H9 (cell line): ENCODE measurements around the gene AQP9. TPM values are rescaled to one million over a fixed set of nuclear protein-coding genes. Genes with fewer than 3 reads are reported as not detected.

Experiments used
- DNase-seq: peaks from one replicate; pipeline ENCODE4 v3.0.0-alpha.2; 2017
- H2AFZ ChIP-seq: one replicate; pipeline ENCODE4 v1.6.1; 2013; ENCODE audit warnings: mild to moderate bottlenecking, low read length, control low read depth, moderate library complexity
- H2AK5ac ChIP-seq: 2 replicates; pipeline ENCODE4 v1.6.1; 2013; ENCODE audit warnings: low read length, control low read depth, mixed read lengths; ENCODE audit not compliant: insufficient read length
- H2BK120ac ChIP-seq: one replicate; pipeline ENCODE4 v1.6.1; 2013; ENCODE audit warnings: low read depth, mild to moderate bottlenecking, low read length, control low read depth, inconsistent platforms; ENCODE audit not compliant: poor library complexity, severe bottlenecking
- H2BK12ac ChIP-seq: 2 replicates; pipeline ENCODE4 v1.6.1; 2013; ENCODE audit warnings: low read length, control low read depth, mixed read lengths, low read depth; ENCODE audit not compliant: insufficient read length
- H2BK15ac ChIP-seq: 2 replicates; pipeline ENCODE4 v1.6.1; 2013; ENCODE audit warnings: low read depth, low read length, control low read depth
- H2BK20ac ChIP-seq: one replicate; pipeline ENCODE4 v1.6.1; 2013; ENCODE audit warnings: low read depth, mild to moderate bottlenecking, low read length, control low read depth, inconsistent platforms; ENCODE audit not compliant: poor library complexity, severe bottlenecking
- H2BK5ac ChIP-seq: 2 replicates; pipeline ENCODE4 v1.6.1; 2013; ENCODE audit warnings: low read length, control low read depth, mixed read lengths; ENCODE audit not compliant: insufficient read length
- H3K14ac ChIP-seq: 2 replicates; pipeline ENCODE4 v1.6.1; 2013; ENCODE audit warnings: low read length, control low read depth; ENCODE audit not compliant: insufficient read depth
- H3K18ac ChIP-seq: 2 replicates; pipeline ENCODE4 v1.6.1; 2013; ENCODE audit warnings: low read depth, mild to moderate bottlenecking, mixed read lengths, low read length, control low read depth; ENCODE audit not compliant: insufficient read length
- H3K23ac ChIP-seq: 2 replicates; pipeline ENCODE4 v1.6.1; 2013; ENCODE audit warnings: low read length, control low read depth, mixed read lengths, low read depth; ENCODE audit not compliant: insufficient read length
- H3K23me2 ChIP-seq: 2 replicates; pipeline ENCODE4 v1.6.1; 2013; ENCODE audit warnings: low read depth, mild to moderate bottlenecking, mixed read lengths, low read length, control low read depth; ENCODE audit not compliant: insufficient read length, poor library complexity, severe bottlenecking
- H3K27ac ChIP-seq: 2 replicates; pipeline ENCODE4 v1.5.1; 2013; ENCODE audit warnings: low read length, control low read depth, mixed read lengths, low read depth; ENCODE audit not compliant: insufficient read length
- H3K27me3 ChIP-seq: 2 replicates; pipeline ENCODE4 v1.6.1; 2013; ENCODE audit warnings: low read length, control low read depth, inconsistent platforms; ENCODE audit not compliant: insufficient read depth
- H3K4ac ChIP-seq: 2 replicates; pipeline ENCODE4 v1.6.1; 2013; ENCODE audit warnings: low read depth, mild to moderate bottlenecking, control low read depth, inconsistent platforms, low read length, moderate library complexity
- H3K4me1 ChIP-seq: 2 replicates; pipeline ENCODE4 v1.6.1; 2013; ENCODE audit warnings: low read length, control low read depth, inconsistent platforms; ENCODE audit not compliant: insufficient read depth
- H3K4me2 ChIP-seq: 2 replicates; pipeline ENCODE4 v1.6.1; 2013; ENCODE audit warnings: low read length, control low read depth, mixed read lengths; ENCODE audit not compliant: insufficient read length, insufficient read depth
- H3K56ac ChIP-seq: 2 replicates; pipeline ENCODE4 v1.6.1; 2013; ENCODE audit warnings: low read depth, mild to moderate bottlenecking, mixed read lengths, low read length, control low read depth; ENCODE audit not compliant: insufficient read length
- H3K79me1 ChIP-seq: 2 replicates; pipeline ENCODE4 v1.6.1; 2013; ENCODE audit warnings: low read depth, mild to moderate bottlenecking, moderate library complexity, low read length, control low read depth, inconsistent platforms; ENCODE audit not compliant: insufficient read depth, poor library complexity, severe bottlenecking
- H3K79me2 ChIP-seq: 2 replicates; pipeline ENCODE4 v1.6.1; 2013; ENCODE audit warnings: low read length, control low read depth, inconsistent platforms; ENCODE audit not compliant: insufficient read depth
- H3K9ac ChIP-seq: 2 replicates; pipeline ENCODE4 v1.6.1; 2013; ENCODE audit warnings: low read length, control low read depth, mixed read lengths; ENCODE audit not compliant: insufficient read length; ENCODE audit errors: extremely low read depth
- H3K9me3 ChIP-seq: one replicate; pipeline ENCODE4 v1.6.1; 2013; ENCODE audit warnings: low read depth, low read length, inconsistent platforms; ENCODE audit not compliant: control insufficient read depth
- H3T11ph ChIP-seq: one replicate; pipeline ENCODE4 v1.6.1; 2013; ENCODE audit warnings: mild to moderate bottlenecking, low read length, control low read depth, inconsistent platforms
- H4K20me1 ChIP-seq: one replicate; pipeline ENCODE4 v1.6.1; 2013; ENCODE audit not compliant: control insufficient read depth, insufficient read length, insufficient read depth
- H4K5ac ChIP-seq: 2 replicates; pipeline ENCODE4 v1.6.1; 2013; ENCODE audit warnings: low read depth, mild to moderate bottlenecking, mixed read lengths, low read length, control low read depth; ENCODE audit not compliant: insufficient read length
- H4K8ac ChIP-seq: replicated peaks from 2 replicates; pipeline ENCODE4 v1.6.1; 2013; ENCODE audit warnings: low read length, control low read depth, mixed read lengths, low read depth; ENCODE audit not compliant: insufficient read length
- H4K91ac ChIP-seq: 2 replicates; pipeline ENCODE4 v1.6.1; 2013; ENCODE audit warnings: low read depth, mild to moderate bottlenecking, moderate library complexity, mixed read lengths, low read length, control low read depth; ENCODE audit not compliant: insufficient read length
- H3K27ac Mint-ChIP-seq, 3 experiments: 2 replicates in 2 of 3; 3 replicates in 1 of 3; pipeline ENCODE4 v1.8.0; 2020 to 2021; ENCODE audit warnings: mixed read lengths in 3 of 3, mild to moderate bottlenecking in 1 of 3, moderate library complexity in 1 of 3
- H3K27me3 Mint-ChIP-seq: 2 replicates; pipeline ENCODE4 v1.8.0; 2021; ENCODE audit warnings: low read depth, mild to moderate bottlenecking, moderate library complexity, mixed read lengths
- H3K36me3 Mint-ChIP-seq, 3 experiments: 2 replicates in 2 of 3; 3 replicates in 1 of 3; pipeline ENCODE4 v1.8.0; 2020 to 2021; ENCODE audit warnings: low read depth in 3 of 3, mixed read lengths in 3 of 3; ENCODE audit not compliant: insufficient read depth in 1 of 3
- H3K4me1 Mint-ChIP-seq, 2 experiments: 2 replicates each; pipeline ENCODE4 v1.8.0; 2020; ENCODE audit warnings: mixed read lengths in 2 of 2
- H3K4me3 Mint-ChIP-seq, 2 experiments: 2 replicates in 1 of 2; 3 replicates in 1 of 2; pipeline ENCODE4 v1.8.0; 2020 to 2021; ENCODE audit warnings: mild to moderate bottlenecking in 2 of 2, mixed read lengths in 2 of 2, moderate library complexity in 1 of 2
- H3K9me3 Mint-ChIP-seq, 2 experiments: 2 replicates in 1 of 2; 3 replicates in 1 of 2; pipeline ENCODE4 v1.8.0; 2020; ENCODE audit warnings: mild to moderate bottlenecking in 2 of 2, mixed read lengths in 2 of 2, moderate library complexity in 1 of 2
- CTCF ChIP-seq: fragments of 200-600 bp; sonication (generic); conservative IDR thresholded peaks from 3 replicates; pipeline ENCODE4 v1.8.0; 2021; ENCODE audit warnings: antibody characterized with exemption, mild to moderate bottlenecking
- WGBS: extraction: QIAGEN DNeasy Blood & Tissue Kit; methylation state at CpG from one replicate; pipeline ENCODE4 v1.1.7; 2013; ENCODE audit warnings: missing lambda C conversion rate, low lambda C conversion rate, mixed read lengths; ENCODE audit not compliant: insufficient read length; ENCODE audit errors: extremely low coverage; 5-methylcytosine and 5-hydroxymethylcytosine counted together
- total RNA-seq: library from RNA; stranded (reverse); gene quantifications from 2 replicates; pipeline ENCODE4 v1.2.1, GENCODE V29; 2021

The AQP9 gene
- total RNA-seq, 1 experiment from 2014 or later, result not detected

- Histone ChIP-seq H3K27ac (peak overlapping the region; percentile 69), H3T11ph (no peak overlapping the region), H3K9ac (no peak overlapping the region), H2BK20ac (no peak overlapping the region), H4K5ac (no peak overlapping the region), H3K23ac (no peak overlapping the region), H3K9me3 (no peaks in the 10 kb centered on the region), H3K79me2 (no peaks in the 10 kb centered on the region), H4K91ac (no peak overlapping the region), H4K8ac (no peak overlapping the region), H2BK120ac (no peak overlapping the region), H3K79me1 (no peaks in the 10 kb centered on the region), H3K4ac (no peak overlapping the region), H3K14ac (no peak overlapping the region), H2AFZ (no peak overlapping the region), H3K23me2 (no peaks in the 10 kb centered on the region), H2BK12ac (no peak overlapping the region), H3K18ac (no peak overlapping the region), H3K4me1 (peaks cover 11% of the 10 kb centered on the region; the same call in 1 of the 2 replicates), H2AK5ac (no peak overlapping the region), H2BK15ac (no peak overlapping the region), H2BK5ac (no peak overlapping the region), H3K27me3 (no peaks in the 10 kb centered on the region), H3K4me2 (peak overlapping the region; percentile 71), H3K56ac (no peak overlapping the region), H4K20me1 (no peaks in the 10 kb centered on the region)
- Mint-ChIP-seq H3K4me1 (peaks cover 55 to 64% of the 10 kb centered on the region in 2 experiments), H3K36me3 (no peaks in the 10 kb centered on the region), H3K27me3 (peaks cover 5% of the 10 kb centered on the region), H3K27ac (peak overlapping the region; percentile 11 to 95 (median 18)), H3K9me3 (no peaks in the 10 kb centered on the region), H3K4me3 (peak overlapping the region; percentile 43 to 68)
- peak; percentile 67 for DNase-seq
- TF ChIP-seq CTCF, result no peak
- WGBS, result no CpG with 5 or more reads among the region's 8 CpGs
Observed at GRCh38 chr15:58229297-58229768, 91.2 kb downstream of the AQP9 start.
